NCI-H146 treated with DMSO at 0.1 percent for 48 hours (cell line): Measurements from ENCODE around the gene HS6ST3.

ENCODE experiments used
- DNase-seq: peaks from one replicate; lab custom pipeline; 2025; ENCODE audit not compliant: unreplicated experiment; lab: John Stamatoyannopoulos, UW

Gene HS6ST3

DNA sequence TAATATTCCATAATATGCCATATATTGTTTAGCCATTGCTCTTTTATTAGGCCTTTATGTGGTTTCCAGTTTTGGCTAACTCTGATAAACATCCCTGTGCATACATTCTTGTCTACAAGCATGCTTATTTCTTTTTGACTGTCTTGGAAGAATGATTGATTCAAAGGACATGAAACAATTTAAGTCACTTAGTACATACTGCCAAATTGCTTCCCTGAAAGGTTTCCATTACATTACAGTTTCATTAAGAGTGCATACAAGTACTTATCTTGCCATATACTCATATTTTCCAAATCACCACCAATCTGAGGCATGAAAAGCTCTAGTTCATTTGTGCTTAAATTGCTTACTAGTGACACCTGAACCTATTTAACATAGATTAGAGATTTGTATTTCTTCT, 790.5 kb downstream of the HS6ST3 start:
- no peak for DNase-seq
